ENCODE measurements around the gene C10orf67. TPM values are rescaled to one million over a fixed set of nuclear protein-coding genes. Genes with fewer than 3 reads are reported as not detected.

C10orf67 gene
- total RNA-seq, 1 experiment from 2014 or later = not detected

DNA sequence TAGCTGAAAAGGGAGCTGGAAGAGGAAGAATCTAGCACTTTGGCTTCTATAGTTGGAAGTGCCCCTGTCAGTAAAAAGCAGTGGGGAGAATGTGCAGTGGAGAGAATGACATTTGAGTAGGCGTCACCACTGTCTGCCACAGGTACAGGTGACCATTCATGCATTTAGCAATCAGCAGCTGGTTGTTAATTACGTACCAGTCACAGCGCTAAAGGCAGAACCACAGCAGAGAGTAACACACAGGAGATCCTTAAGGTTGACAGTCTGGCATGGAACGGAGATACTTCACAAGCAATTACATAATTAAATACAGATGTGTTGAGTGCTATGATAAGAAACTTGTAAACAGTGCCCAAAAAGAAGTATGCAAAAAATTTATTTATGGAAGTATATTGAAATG lies 24.8 kb downstream of the C10orf67 start:
- Mint-ChIP-seq H3K4me3 (no peak overlapping the region), H3K9me3 (no peaks in the 10 kb centered on the region), H3K4me1 (no peaks in the 10 kb centered on the region), H3K27me3 (ENCODE audit: low read depth) (no peaks in the 10 kb centered on the region), H3K27ac (no peak overlapping the region), H3K36me3 (ENCODE audit: insufficient read depth in 1 of 3, low read depth in 3 of 3) (no peaks in the 10 kb centered on the region)
- no peaks in the 10 kb centered on the region for H4K20me1 ChIP-seq (ENCODE audit: control insufficient read depth, insufficient read depth, insufficient read length)
- no CpG with 5 or more reads among the region's 4 CpGs for WGBS (ENCODE audit: extremely low coverage, insufficient read length, low lambda C conversion rate)
- H3K79me2 ChIP-seq (ENCODE audit: insufficient read depth, low read length) = no peaks in the 10 kb centered on the region
- H2BK15ac ChIP-seq (ENCODE audit: low read depth, low read length) = no peak overlapping the region
- no peak overlapping the region for H3K14ac ChIP-seq (ENCODE audit: insufficient read depth, low read length)
- H3K9ac ChIP-seq (ENCODE audit: extremely low read depth, insufficient read length, low read length) = no peak overlapping the region
- no peaks in the 10 kb centered on the region for H3K9me3 ChIP-seq (ENCODE audit: control insufficient read depth, low read depth, low read length)
- no peak overlapping the region for H3T11ph ChIP-seq (ENCODE audit: low read length)
- H3K27ac ChIP-seq (ENCODE audit: insufficient read length, low read depth, low read length) = no peak overlapping the region
- no peak for DNase-seq
- H2BK5ac ChIP-seq (ENCODE audit: insufficient read length, low read length) = no peak overlapping the region
- no peak overlapping the region for H3K4me2 ChIP-seq (ENCODE audit: insufficient read depth, insufficient read length, low read length)
- no peaks in the 10 kb centered on the region for H3K4me1 ChIP-seq (ENCODE audit: insufficient read depth, low read length)
- H2BK12ac ChIP-seq (ENCODE audit: insufficient read length, low read depth, low read length) = no peak overlapping the region
- H2AK5ac ChIP-seq (ENCODE audit: insufficient read length, low read length) = no peak overlapping the region
- TF ChIP-seq, protein P1, sequence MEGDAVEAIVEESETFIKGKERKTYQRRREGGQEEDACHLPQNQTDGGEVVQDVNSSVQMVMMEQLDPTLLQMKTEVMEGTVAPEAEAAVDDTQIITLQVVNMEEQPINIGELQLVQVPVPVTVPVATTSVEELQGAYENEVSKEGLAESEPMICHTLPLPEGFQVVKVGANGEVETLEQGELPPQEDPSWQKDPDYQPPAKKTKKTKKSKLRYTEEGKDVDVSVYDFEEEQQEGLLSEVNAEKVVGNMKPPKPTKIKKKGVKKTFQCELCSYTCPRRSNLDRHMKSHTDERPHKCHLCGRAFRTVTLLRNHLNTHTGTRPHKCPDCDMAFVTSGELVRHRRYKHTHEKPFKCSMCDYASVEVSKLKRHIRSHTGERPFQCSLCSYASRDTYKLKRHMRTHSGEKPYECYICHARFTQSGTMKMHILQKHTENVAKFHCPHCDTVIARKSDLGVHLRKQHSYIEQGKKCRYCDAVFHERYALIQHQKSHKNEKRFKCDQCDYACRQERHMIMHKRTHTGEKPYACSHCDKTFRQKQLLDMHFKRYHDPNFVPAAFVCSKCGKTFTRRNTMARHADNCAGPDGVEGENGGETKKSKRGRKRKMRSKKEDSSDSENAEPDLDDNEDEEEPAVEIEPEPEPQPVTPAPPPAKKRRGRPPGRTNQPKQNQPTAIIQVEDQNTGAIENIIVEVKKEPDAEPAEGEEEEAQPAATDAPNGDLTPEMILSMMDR (conservative IDR thresholded peaks at IDR 0.05) = no peak
- no peak overlapping the region for H2AFZ ChIP-seq (ENCODE audit: low read length)
- H2BK120ac ChIP-seq (ENCODE audit: low read depth, low read length, poor library complexity, severe bottlenecking) = no peak overlapping the region
- no peak overlapping the region for H4K8ac ChIP-seq (replicated peaks; ENCODE audit: insufficient read length, low read depth, low read length)
- H3K56ac ChIP-seq (ENCODE audit: insufficient read length, low read depth, low read length) = no peak overlapping the region
- no peaks in the 10 kb centered on the region for H3K23me2 ChIP-seq (ENCODE audit: insufficient read length, low read depth, low read length, poor library complexity, severe bottlenecking)
- no peak overlapping the region for H3K4ac ChIP-seq (ENCODE audit: low read depth, low read length)
- H4K5ac ChIP-seq (ENCODE audit: insufficient read length, low read depth, low read length) = no peak overlapping the region
- no peaks in the 10 kb centered on the region for H3K79me1 ChIP-seq (ENCODE audit: insufficient read depth, low read depth, low read length, poor library complexity, severe bottlenecking)
- H4K91ac ChIP-seq (ENCODE audit: insufficient read length, low read depth, low read length) = no peak overlapping the region
- H3K27me3 ChIP-seq (ENCODE audit: insufficient read depth, low read length) = no peaks in the 10 kb centered on the region
- H3K18ac ChIP-seq (ENCODE audit: insufficient read length, low read depth, low read length) = no peak overlapping the region
- H3K23ac ChIP-seq (ENCODE audit: insufficient read length, low read depth, low read length) = no peak overlapping the region
- H2BK20ac ChIP-seq (ENCODE audit: low read depth, low read length, poor library complexity, severe bottlenecking) = no peak overlapping the region

Measured in H9 (cell line).